ENCODE results near the gene PTRHD1. TPM values are rescaled to one million over a fixed set of nuclear protein-coding genes. Genes with fewer than 3 reads are reported as not detected.
"Not testable (repeated sequence)": the region's sequence is repeated elsewhere in the genome, so short reads cannot be mapped to it uniquely, and the experiment has no call there.

The PTRHD1 gene
- total and polyA plus RNA-seq, 2 donors from 2014 or later, result 21.7 to 56.4 TPM

DNA sequence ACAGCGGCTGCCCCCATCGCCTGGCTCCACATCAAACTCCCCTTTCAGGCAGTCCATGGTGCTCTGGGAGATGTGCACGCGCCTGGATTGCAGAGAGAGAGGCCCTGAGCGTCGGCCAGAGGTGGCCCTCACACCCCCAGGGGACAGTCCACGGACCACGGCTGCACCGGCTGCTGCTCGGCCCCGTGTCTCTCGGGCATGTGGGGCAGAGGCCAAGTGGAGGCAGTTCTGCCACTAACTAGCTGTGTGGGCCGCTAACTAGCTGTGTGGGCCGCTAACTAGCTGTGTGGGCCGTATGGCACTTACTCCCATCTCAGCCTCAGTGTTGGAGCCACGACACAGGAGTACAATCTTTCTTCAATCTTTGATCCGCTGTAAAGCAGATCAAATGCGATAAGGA lies 45.4 kb upstream of the PTRHD1 start:
- Histone ChIP-seq H3K4me1 (ENCODE audit: control insufficient read depth in 2 of 3, insufficient read depth in 2 of 3, low read depth in 1 of 3, low read length in 3 of 3) (no peaks in the 10 kb centered on the region), H3K36me3 (ENCODE audit: control insufficient read depth in 2 of 3, insufficient read depth in 3 of 3, low read length in 3 of 3) (no peaks in the 10 kb centered on the region), H3K9ac (ENCODE audit: low read length in 3 of 3) (no peak overlapping the region), H3K4me3 (ENCODE audit: low read length in 3 of 3) (no peak overlapping the region), H3K9me3 (ENCODE audit: control insufficient read depth in 2 of 3, insufficient read depth in 1 of 3, low read length in 3 of 3) (no peaks in the 10 kb centered on the region), H3K27me3 (ENCODE audit: control insufficient read depth, insufficient read depth, low read length) (no peaks in the 10 kb centered on the region), H3K27ac (ENCODE audit: low read depth in 2 of 2, low read length in 2 of 2) (no peak overlapping the region)
- TF ChIP-seq, protein P1, sequence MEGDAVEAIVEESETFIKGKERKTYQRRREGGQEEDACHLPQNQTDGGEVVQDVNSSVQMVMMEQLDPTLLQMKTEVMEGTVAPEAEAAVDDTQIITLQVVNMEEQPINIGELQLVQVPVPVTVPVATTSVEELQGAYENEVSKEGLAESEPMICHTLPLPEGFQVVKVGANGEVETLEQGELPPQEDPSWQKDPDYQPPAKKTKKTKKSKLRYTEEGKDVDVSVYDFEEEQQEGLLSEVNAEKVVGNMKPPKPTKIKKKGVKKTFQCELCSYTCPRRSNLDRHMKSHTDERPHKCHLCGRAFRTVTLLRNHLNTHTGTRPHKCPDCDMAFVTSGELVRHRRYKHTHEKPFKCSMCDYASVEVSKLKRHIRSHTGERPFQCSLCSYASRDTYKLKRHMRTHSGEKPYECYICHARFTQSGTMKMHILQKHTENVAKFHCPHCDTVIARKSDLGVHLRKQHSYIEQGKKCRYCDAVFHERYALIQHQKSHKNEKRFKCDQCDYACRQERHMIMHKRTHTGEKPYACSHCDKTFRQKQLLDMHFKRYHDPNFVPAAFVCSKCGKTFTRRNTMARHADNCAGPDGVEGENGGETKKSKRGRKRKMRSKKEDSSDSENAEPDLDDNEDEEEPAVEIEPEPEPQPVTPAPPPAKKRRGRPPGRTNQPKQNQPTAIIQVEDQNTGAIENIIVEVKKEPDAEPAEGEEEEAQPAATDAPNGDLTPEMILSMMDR (IDR thresholded peaks at IDR 0.05; ENCODE audit: borderline replicate concordance, extremely low read depth, insufficient read depth), result no peak
- intact Hi-C loops (cut with DNase I), result no loop called here
- no peak for FAIRE-seq
- DNase-seq, result peak in 1 of 5 donors; percentile 50

DNA sequence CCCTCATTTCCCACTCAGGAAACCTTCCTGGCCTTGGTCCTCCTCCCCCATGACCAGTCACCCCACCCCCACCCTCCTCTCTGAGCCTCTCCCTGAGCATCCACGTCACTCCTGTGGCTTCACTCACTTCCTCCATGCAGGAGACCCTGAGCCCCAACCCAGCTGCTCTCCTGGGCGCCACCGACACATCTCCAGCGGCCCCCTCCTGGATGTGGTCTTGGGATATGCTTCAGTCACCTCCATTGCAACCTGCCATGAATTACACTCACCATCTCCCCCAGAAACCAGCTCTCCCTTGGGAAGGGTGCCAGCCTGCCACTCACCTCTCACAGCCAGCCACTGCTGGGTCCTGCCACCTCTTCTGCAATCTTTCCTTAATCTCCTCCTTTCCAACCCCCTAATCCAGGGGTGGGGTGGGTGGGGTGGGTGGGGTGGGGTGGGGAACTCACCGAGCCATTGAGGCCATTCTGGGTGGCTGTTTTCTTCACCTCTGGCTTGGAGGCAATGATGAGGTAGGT lies 44.9 kb upstream of the PTRHD1 start:
- no peaks in the 10 kb centered on the region for H3K27me3 ChIP-seq (ENCODE audit: control insufficient read depth, insufficient read depth, low read length)
- TF ChIP-seq, protein P1 (IDR thresholded peaks at IDR 0.05; ENCODE audit: borderline replicate concordance, extremely low read depth, insufficient read depth), result no peak
- intact Hi-C loops (cut with DNase I), result no loop called here

DNA sequence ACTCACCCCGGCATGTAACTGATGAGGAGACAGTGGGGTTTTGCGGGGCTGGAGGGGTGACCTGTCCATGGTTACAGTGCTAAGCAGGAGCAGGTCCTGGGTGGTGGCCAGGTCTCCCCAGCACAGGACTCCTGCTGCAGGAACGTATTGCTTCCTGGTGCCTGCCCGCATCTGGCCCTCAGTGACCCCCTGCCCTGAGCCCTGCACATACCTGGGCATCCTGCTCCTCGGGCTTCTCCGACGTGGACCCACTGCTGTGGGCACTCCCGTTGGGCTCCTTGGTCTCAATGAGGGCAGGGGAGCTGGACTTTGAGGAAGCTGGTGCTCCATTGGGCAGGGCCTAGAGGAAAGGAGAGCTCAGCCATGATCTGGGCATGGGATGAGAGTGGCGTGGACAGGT lies 43.5 kb upstream of the PTRHD1 start:
- FAIRE-seq (no peak), DNase-seq (peak in 1 of 5 donors; percentile 50)
- no peaks in the 10 kb centered on the region for H3K4me1 ChIP-seq (ENCODE audit: control insufficient read depth in 2 of 3, insufficient read depth in 2 of 3, low read depth in 1 of 3, low read length in 3 of 3)
- no peak overlapping the region for H3K4me3 ChIP-seq (ENCODE audit: low read length in 3 of 3)
- H3K9ac ChIP-seq (ENCODE audit: low read length in 3 of 3), result no peak overlapping the region
- TF ChIP-seq, protein P1 (IDR thresholded peaks at IDR 0.05; ENCODE audit: borderline replicate concordance, extremely low read depth, insufficient read depth), result no peak
- H3K9me3 ChIP-seq (ENCODE audit: control insufficient read depth in 2 of 3, insufficient read depth in 1 of 3, low read length in 3 of 3), result no peaks in the 10 kb centered on the region
- H3K27ac ChIP-seq (ENCODE audit: low read depth in 2 of 2, low read length in 2 of 2), result no peak overlapping the region
- intact Hi-C loops (cut with DNase I), result no loop called here
- no peaks in the 10 kb centered on the region for H3K36me3 ChIP-seq (ENCODE audit: control insufficient read depth in 2 of 3, insufficient read depth in 3 of 3, low read length in 3 of 3)
- H3K27me3 ChIP-seq (ENCODE audit: control insufficient read depth, insufficient read depth, low read length), result no peaks in the 10 kb centered on the region

More for the DNA sequence above, 44.9 kb upstream of the PTRHD1 start:
- H3K9ac ChIP-seq (ENCODE audit: low read length in 3 of 3), result no peak overlapping the region
- no peaks in the 10 kb centered on the region for H3K4me1 ChIP-seq (ENCODE audit: control insufficient read depth in 2 of 3, insufficient read depth in 2 of 3, low read depth in 1 of 3, low read length in 3 of 3)
- no peaks in the 10 kb centered on the region for H3K36me3 ChIP-seq (ENCODE audit: control insufficient read depth in 2 of 3, insufficient read depth in 3 of 3, low read length in 3 of 3)
- DNase-seq, result peak in 1 of 5 donors; percentile 35
- FAIRE-seq, result no peak
- H3K27ac ChIP-seq (ENCODE audit: low read depth in 2 of 2, low read length in 2 of 2), result no peak overlapping the region
- H3K4me3 ChIP-seq (ENCODE audit: low read length in 3 of 3), result no peak overlapping the region
- H3K9me3 ChIP-seq (ENCODE audit: control insufficient read depth in 2 of 3, insufficient read depth in 1 of 3, low read length in 3 of 3), result no peaks in the 10 kb centered on the region

DNA sequence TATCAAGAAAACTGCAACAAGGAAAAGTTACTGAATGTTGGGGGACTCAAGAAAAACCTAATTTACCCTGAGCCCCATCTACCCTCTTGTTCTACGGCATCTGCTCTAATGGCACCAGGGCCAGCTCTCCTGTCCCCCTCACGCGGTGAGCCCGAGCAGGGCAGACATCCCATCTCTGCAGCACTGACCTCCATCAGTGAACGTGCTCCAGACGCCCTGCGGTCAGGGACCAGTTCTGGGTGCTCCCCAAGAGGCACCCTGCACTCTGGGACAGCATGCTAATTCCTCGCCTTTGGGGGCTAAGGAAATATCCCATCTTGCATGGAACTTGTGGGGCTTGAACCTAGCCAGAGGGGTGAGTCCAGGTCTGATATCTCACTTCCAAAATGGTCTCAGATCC lies 43.0 kb upstream of the PTRHD1 start:
- H3K36me3 ChIP-seq (ENCODE audit: control insufficient read depth in 2 of 3, insufficient read depth in 3 of 3, low read length in 3 of 3), result no peaks in the 10 kb centered on the region
- H3K27ac ChIP-seq (ENCODE audit: low read depth in 2 of 2, low read length in 2 of 2), result no peak overlapping the region
- no peaks in the 10 kb centered on the region for H3K27me3 ChIP-seq (ENCODE audit: control insufficient read depth, insufficient read depth, low read length)
- H3K4me3 ChIP-seq (ENCODE audit: low read length in 3 of 3), result no peak overlapping the region
- H3K9ac ChIP-seq (ENCODE audit: low read length in 3 of 3), result no peak overlapping the region
- TF ChIP-seq, protein P1 (IDR thresholded peaks at IDR 0.05; ENCODE audit: borderline replicate concordance, extremely low read depth, insufficient read depth), result no peak
- intact Hi-C loops (cut with DNase I), result no loop called here
- H3K9me3 ChIP-seq (ENCODE audit: control insufficient read depth in 2 of 3, insufficient read depth in 1 of 3, low read length in 3 of 3), result no peaks in the 10 kb centered on the region
- DNase-seq (peak in 1 of 5 donors; percentile 10), FAIRE-seq (no peak)
- no peaks in the 10 kb centered on the region for H3K4me1 ChIP-seq (ENCODE audit: control insufficient read depth in 2 of 3, insufficient read depth in 2 of 3, low read depth in 1 of 3, low read length in 3 of 3)

DNA sequence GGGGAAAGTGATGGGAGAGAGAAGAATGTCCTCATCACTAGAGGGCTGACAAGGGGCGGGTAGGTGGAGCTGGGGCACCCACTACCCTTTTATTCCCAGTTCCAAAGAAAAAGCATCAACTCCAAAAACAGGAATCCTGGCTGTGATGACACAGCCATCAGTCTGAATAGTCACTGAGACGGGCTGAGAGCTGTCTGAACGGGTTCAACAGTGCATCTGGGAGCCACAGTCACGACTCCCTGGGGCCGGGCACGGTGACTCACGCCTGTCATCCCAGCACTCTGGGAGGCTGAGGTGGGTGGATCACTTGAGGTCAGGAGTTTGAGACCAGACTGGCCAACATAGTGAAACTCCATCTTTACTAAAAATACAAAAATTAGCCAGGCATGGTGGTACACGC lies 42.2 kb upstream of the PTRHD1 start:
- intact Hi-C loops (cut with DNase I); H3K9ac ChIP-seq (ENCODE audit: low read length in 3 of 3); H3K4me1 ChIP-seq (ENCODE audit: control insufficient read depth in 2 of 3, insufficient read depth in 2 of 3, low read depth in 1 of 3, low read length in 3 of 3); H3K36me3 ChIP-seq (ENCODE audit: control insufficient read depth in 2 of 3, insufficient read depth in 3 of 3, low read length in 3 of 3); H3K9me3 ChIP-seq (ENCODE audit: control insufficient read depth in 2 of 3, insufficient read depth in 1 of 3, low read length in 3 of 3); H3K27me3 ChIP-seq (ENCODE audit: control insufficient read depth, insufficient read depth, low read length); FAIRE-seq; H3K27ac ChIP-seq (ENCODE audit: low read depth in 2 of 2, low read length in 2 of 2); H3K4me3 ChIP-seq (ENCODE audit: low read length in 3 of 3): not testable (repeated sequence)
- peak in 1 of 5 donors; percentile 39 for DNase-seq

Data from kidney (tissue), 14 donors.